H1 (cell line): ENCODE data around the gene MAD2L1BP. TPM values are rescaled to one million over a fixed set of nuclear protein-coding genes. Genes with fewer than 3 reads are reported as not detected.

ENCODE experiments used
- CEBPB ChIP-seq: IDR thresholded peaks from 2 replicates; pipeline ENCODE4 v1.6.1; 2012; ENCODE audit warnings: low read depth, low read length
- CHD7 ChIP-seq: fragments of 300-600 bp; sonication (generic); IDR thresholded peaks from 2 replicates; pipeline ENCODE4 v1.7.1; 2012; ENCODE audit warnings: low read length, moderate library complexity, mild to moderate bottlenecking, inconsistent platforms; ENCODE audit not compliant: insufficient replicate concordance
- JUND ChIP-seq: IDR thresholded peaks from 2 replicates; pipeline ENCODE4 v1.6.1; 2011; ENCODE audit warnings: mild to moderate bottlenecking, improper control_type of control experiment, low read length
- POLR2A ChIP-seq, 2 experiments: IDR thresholded peaks; 1 replicate in 1 of 2; 2 replicates in 1 of 2; pipeline ENCODE4 v1.6.1; 2011; ENCODE audit warnings: low read depth in 2 of 2, low read length in 2 of 2, mild to moderate bottlenecking in 2 of 2; ENCODE audit errors: control extremely low read depth in 1 of 2
- POLR2AphosphoS5 ChIP-seq: IDR thresholded peaks from 2 replicates; pipeline ENCODE4 v1.6.1; 2011; ENCODE audit warnings: low read depth, low read length
- polyA plus RNA-seq, 7 experiments: library from polyadenylated mRNA; depleted of rRNA in 3 of 7; stranded (reverse) in 5 of 7; unstranded in 2 of 7; fragments of >200 nt in 5 of 7; fragments of 200-250 nt in 2 of 7; gene quantifications; 1 replicate in 5 of 7; 2 replicates in 1 of 7; 4 replicates in 1 of 7; pipeline versions ENCODE4 v1.2.1 to v1.2.3, GENCODE V29; 2011 to 2013; ENCODE audit warnings: missing spikeins in 2 of 7, mixed read lengths in 2 of 7
- total RNA-seq: library from RNA; stranded (reverse); fragmentation: NEBNext Ultra II Directional; extraction: Animal tissue kit (Norgen Biotek cat#: 25700); gene quantifications from 2 replicates; pipeline ENCODE4 v1.2.1, GENCODE V29; 2021

MAD2L1BP gene
- total and polyA plus RNA-seq, 2 of the 8 experiments (the other 6 are each of a cell fraction or from before 2014, with no cell fraction given) = 35.5 to 70.0 TPM

GRCh38 chr6:43669050-43669921, 33.6 kb downstream of the MAD2L1BP start (continued):
- no peak for TF ChIP-seq CHD7
- TF ChIP-seq POLR2AphosphoS5 = peak; percentile 19; the same call in 1 of the 2 replicates
- TF ChIP-seq JUND = no peak
- no peak for TF ChIP-seq CEBPB
- peak in 1 of 2 experiments; percentile 56; a peak in 1 of 3 replicates for TF ChIP-seq POLR2A (IDR thresholded peaks at IDR 0.05; ENCODE audit: control extremely low read depth in 1 of 2, low read depth in 2 of 2, low read length in 2 of 2)
